ENCODE measurements around the gene LRP1.

DNA sequence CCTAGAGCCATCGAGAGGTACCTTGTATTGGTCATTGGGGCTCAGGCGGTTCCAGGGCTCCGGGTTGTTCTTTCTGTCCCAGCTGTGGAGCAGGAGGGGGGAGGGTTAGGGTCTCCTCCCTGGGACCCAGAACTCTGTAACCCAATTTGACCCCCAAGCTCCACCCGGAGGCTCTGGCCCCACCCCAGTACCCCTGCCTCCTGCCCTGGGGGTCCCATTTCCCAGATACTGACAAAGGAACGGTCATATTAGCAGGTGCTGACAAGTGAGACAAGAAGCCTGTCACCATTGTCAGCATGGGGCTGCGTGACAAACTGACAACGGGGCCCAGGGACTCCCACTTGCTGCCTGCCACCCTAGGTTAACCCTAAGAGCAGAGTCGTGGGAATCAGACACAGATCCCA, 107.4 kb downstream of the LRP1 start:
- TF ChIP-seq CTCF (conservative IDR thresholded peaks at IDR 0.05; ENCODE audit: low read length) (no peak), EZH2phosphoT487 (IDR thresholded peaks at IDR 0.05; ENCODE audit: borderline replicate concordance, low read depth, low read length) (no peak)
